HUDEP-2 (cell line): ENCODE results near the gene SHANK1.
A peak's percentile ranks its signal among the peaks of the same experiment; 100 is the strongest.
"Not testable (repeated sequence)": the region's sequence is repeated elsewhere in the genome, so short reads cannot be mapped to it uniquely, and the experiment has no call there.

ENCODE experiments used
- DNase-seq, 76 experiments: peaks; one replicate each; lab custom pipeline; 2025; ENCODE audit not compliant: unreplicated experiment in 76 of 76; lab: John Stamatoyannopoulos, UW

Gene SHANK1

GRCh38 chr19:50644315-50644915 is 75.2 kb downstream of the SHANK1 start:
- DNase-seq: no peak

GRCh38 chr19:50640368-50640767 is 79.2 kb downstream of the SHANK1 start:
- no peak for DNase-seq

GRCh38 chr19:50639121-50640112 is 80.2 kb downstream of the SHANK1 start, which contains the start of gene SYT3:
TSS of gene SYT3 (minus strand) at chr19:50639881. CDS start at chr19:50637411, 2,470 bp downstream.
- peak in 36 of 76 experiments; percentile 10 to 66 (median 24) for DNase-seq

GRCh38 chr19:50638600-50638999 is 81.0 kb downstream of the SHANK1 start:
- DNase-seq: no peak

GRCh38 chr19:50636317-50637085 is 83.1 kb downstream of the SHANK1 start:
- no peak for DNase-seq

- DNase-seq: no peak
Measured at GRCh38 chr19:50633973-50634372, 85.6 kb downstream of the SHANK1 start.

- no peak for DNase-seq
Measured at GRCh38 chr19:50633359-50633758, 86.2 kb downstream of the SHANK1 start.

GRCh38 chr19:50632151-50632835 is 87.3 kb downstream of the SHANK1 start:
- no peak for DNase-seq

- no peak for DNase-seq
Measured at GRCh38 chr19:50629801-50630200, 89.8 kb downstream of the SHANK1 start.

GRCh38 chr19:50629194-50629593 is 90.4 kb downstream of the SHANK1 start:
- no peak for DNase-seq

GRCh38 chr19:50628551-50628950 is 91.1 kb downstream of the SHANK1 start:
- no peak for DNase-seq

- DNase-seq: no peak
Measured at GRCh38 chr19:50628146-50628545, 91.5 kb downstream of the SHANK1 start.

GRCh38 chr19:50626795-50627194 is 92.8 kb downstream of the SHANK1 start:
- no peak for DNase-seq

- no peak for DNase-seq
Measured at GRCh38 chr19:50626011-50626410, 93.6 kb downstream of the SHANK1 start.

GRCh38 chr19:50624949-50625600 is 94.5 kb downstream of the SHANK1 start:
- no peak for DNase-seq

- DNase-seq: not testable (repeated sequence)
Measured at GRCh38 chr19:50620394-50620906, 99.2 kb downstream of the SHANK1 start.

- not testable (repeated sequence) for DNase-seq
Measured at GRCh38 chr19:50619184-50619583, 100.4 kb downstream of the SHANK1 start.

- DNase-seq: not testable (repeated sequence)
Measured at GRCh38 chr19:50618379-50618778, 101.2 kb downstream of the SHANK1 start.

GRCh38 chr19:50612504-50613404 is 106.8 kb downstream of the SHANK1 start:
- not testable (repeated sequence) for DNase-seq
